GM12864 (cell line): ENCODE results near the gene C9orf78.

Source experiments
- DNase-seq: peaks from one replicate; pipeline ENCODE4 v3.0.0-alpha.2; 2011; ENCODE audit warnings: low read depth
- H3K4me3 ChIP-seq: 2 replicates; pipeline ENCODE4 v1.5.1; 2011; ENCODE audit warnings: mild to moderate bottlenecking, low read depth, low read length, control low read depth
- CTCF ChIP-seq: IDR thresholded peaks from 2 replicates; pipeline ENCODE4 v1.5.1; 2011; ENCODE audit warnings: low read depth, mild to moderate bottlenecking, moderate library complexity, low read length, control low read depth, inconsistent platforms; ENCODE audit errors: missing control alignments

C9orf78 gene

GRCh38 chr9:129811967-129812363 lies 23.1 kb downstream of the C9orf78 start:
- H3K4me3 ChIP-seq, result no peak overlapping the region
- no peak for TF ChIP-seq CTCF
- no peak for DNase-seq

DNA sequence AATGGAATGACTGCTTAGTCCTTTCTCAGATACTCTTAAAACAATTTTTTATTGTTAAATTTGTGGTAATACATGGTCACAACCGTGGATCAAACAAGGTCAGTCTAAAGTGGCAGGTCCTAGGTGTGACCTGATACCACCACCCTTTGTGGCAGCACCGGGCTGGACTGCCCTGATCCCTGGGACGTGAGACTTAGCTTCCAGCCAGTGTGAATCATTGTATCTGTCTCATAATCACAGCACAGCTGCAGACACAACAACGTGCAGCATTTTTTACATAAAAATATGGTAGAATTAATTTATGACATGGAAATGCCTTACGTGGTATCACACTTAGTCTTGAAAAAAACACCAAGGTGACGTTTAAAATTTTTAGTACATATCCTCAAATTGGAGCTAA lies 24.3 kb downstream of the C9orf78 start:
- no peak for DNase-seq
- H3K4me3 ChIP-seq, result no peak overlapping the region
- TF ChIP-seq CTCF, result no peak

DNA sequence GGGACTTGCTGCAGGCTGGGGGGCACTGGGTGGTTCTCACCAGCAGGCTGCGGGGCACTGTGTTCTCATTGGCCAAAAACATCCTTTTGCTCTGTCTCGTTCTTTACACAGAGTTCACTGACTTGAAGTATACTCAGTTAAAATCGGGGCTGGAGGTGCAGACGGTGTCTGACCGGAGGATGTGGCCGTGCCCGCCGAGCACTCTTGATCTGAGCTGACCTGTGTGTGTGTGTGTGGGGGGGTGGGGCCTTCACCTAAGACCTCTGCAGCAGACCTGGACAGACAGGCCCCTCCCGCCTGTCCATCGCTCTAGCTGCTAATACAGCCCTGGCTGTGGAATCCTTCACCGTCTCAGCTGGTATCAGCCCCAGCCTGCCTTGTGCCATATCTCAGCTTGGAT lies 25.0 kb downstream of the C9orf78 start:
- no peak for DNase-seq

GRCh38 chr9:129809346-129809745 lies 25.7 kb downstream of the C9orf78 start:
- TF ChIP-seq CTCF, result no peak
- no peak overlapping the region for H3K4me3 ChIP-seq
- DNase-seq, result no peak

More for the DNA sequence above, 25.0 kb downstream of the C9orf78 start:
- no peak overlapping the region for H3K4me3 ChIP-seq
- TF ChIP-seq CTCF, result no peak

- H3K4me3 ChIP-seq, result no peak overlapping the region
- TF ChIP-seq CTCF, result no peak
- no peak for DNase-seq
Measured at GRCh38 chr9:129806061-129806460, 29.0 kb downstream of the C9orf78 start.

GRCh38 chr9:129803676-129804060 lies 31.4 kb downstream of the C9orf78 start:
- no peak for DNase-seq
- H3K4me3 ChIP-seq, result peak overlapping the region; percentile 96
- TF ChIP-seq CTCF, result no peak

DNA sequence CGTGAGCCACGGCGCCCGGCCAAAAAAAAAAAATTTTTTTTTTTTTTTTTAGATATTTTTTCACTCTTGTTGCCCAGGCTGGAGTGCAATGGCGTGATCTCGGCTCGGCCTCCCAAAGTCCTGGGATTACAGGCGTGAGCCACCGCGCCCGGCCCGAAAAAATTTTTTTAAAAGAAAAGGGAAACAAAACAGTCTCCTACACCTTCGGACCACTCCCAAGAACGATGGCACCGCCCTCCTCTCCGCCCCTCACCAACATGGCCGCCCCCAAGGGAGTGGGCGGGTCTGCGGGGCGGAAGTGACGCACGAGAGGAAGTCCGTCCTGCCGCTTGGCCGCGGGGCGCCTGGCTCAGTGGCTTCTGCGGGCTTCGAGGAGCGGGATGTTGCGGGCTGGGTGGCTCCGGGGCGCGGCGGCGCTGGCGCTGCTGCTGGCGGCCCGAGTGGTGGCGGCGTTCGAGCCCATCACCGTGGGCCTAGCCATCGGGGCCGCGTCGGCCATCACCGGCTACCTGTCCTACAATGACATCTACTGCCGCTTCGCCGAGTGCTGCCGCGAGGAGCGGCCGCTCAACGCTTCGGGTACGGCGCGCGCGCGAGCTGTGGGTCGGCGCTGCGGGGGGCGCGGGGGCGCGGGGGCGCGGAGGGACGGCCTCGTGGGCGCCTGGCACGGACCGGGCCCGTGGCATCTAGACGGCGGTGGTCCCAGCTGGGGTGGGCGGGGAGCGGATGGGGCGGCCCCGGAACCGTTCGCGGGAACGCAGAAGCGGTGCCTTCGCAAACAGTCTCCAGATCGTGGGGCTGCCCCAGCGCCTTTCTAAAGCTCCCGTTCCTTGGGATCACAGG lies 32.0 kb downstream of the C9orf78 start, which contains the start of gene TOR1B:
TOR1B (plus strand) TSS at position 352 of the 843 bp plus-strand sequence; CDS start at position 381, 29 bp downstream.
- no peak for TF ChIP-seq CTCF
- peak within 1 kb of the TSS; percentile 96 for H3K4me3 ChIP-seq
- DNase-seq, result peak; percentile 78
